ENCODE measurements around the gene FMOD.

DNA sequence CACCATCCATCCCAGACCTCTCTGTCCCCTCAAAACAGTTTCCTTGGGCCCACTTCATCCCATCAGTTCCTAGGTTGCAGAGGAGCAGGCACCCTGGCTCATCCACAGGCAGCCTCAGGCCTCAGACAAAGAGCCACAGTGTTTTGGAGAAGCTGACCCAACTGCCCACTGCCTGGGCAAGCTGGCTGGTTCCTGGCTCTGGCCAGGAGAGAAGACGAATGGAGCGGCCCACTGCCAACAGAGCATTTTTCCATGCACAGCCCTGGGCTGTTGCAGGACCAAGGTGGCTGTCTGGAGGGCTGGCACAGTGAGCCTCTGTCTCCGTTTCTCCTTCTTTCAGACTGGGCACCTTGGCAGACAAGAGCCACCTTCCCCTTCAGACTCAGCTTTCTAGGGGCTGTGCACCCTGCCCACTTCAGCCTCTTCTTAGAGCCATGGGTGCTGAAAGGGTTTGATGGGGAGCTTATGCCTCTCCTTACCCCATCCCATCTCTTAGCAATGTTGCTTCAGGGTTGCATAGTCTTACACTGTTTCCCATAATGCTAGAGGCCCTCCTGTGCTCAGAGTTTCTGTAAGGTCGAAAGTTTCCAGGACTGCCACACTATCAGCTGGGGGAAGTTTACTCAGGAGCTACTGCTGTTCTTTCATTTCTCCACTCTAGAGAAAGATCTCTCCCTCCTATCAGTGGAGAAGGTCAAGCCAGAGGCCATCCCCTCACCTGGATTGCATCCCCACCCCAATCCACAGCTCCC is 973 bp downstream of the FMOD start:
- TF ChIP-seq, protein P1, sequence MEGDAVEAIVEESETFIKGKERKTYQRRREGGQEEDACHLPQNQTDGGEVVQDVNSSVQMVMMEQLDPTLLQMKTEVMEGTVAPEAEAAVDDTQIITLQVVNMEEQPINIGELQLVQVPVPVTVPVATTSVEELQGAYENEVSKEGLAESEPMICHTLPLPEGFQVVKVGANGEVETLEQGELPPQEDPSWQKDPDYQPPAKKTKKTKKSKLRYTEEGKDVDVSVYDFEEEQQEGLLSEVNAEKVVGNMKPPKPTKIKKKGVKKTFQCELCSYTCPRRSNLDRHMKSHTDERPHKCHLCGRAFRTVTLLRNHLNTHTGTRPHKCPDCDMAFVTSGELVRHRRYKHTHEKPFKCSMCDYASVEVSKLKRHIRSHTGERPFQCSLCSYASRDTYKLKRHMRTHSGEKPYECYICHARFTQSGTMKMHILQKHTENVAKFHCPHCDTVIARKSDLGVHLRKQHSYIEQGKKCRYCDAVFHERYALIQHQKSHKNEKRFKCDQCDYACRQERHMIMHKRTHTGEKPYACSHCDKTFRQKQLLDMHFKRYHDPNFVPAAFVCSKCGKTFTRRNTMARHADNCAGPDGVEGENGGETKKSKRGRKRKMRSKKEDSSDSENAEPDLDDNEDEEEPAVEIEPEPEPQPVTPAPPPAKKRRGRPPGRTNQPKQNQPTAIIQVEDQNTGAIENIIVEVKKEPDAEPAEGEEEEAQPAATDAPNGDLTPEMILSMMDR (conservative IDR thresholded peaks at IDR 0.05 in 1 of 2, IDR thresholded peaks at IDR 0.05 in 1 of 2; ENCODE audit: low read depth in 1 of 2, low read length in 2 of 2), result no peak
- TF ChIP-seq EZH2 (IDR thresholded peaks at IDR 0.05; ENCODE audit: low read length, missing control alignments), result no peak
